Effector CD4-positive, alpha-beta T cell (primary cell): ENCODE data around the gene KRTAP5-5.
"Not testable (repeated sequence)": the region's sequence is repeated elsewhere in the genome, so short reads cannot be mapped to it uniquely, and the experiment has no call there.

Experiments used
- DNase-seq: peaks from one replicate; pipeline ENCODE4 v3.0.0-alpha.2; 2020

KRTAP5-5 gene

DNA sequence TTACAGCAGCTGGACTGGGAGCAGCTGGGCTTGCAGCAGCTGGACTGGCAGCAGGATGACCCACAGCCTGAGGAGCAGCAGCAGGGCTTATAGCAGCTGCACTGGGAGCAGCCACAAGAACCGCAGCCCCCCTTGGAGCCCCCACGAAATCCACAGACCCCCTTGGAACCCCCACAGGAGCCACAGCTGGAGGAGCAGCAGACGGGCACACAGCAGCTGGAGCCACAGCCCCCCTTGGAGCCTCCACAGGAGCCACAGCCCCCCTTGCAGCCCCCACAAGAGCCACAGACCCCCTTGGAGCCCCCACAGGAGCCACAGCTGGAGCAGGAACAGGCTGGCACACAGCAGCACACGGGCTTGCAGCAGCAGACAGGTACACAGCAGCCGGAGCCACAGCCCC, 21.7 kb upstream of the KRTAP5-5 start:
- not testable (repeated sequence) for DNase-seq

DNA sequence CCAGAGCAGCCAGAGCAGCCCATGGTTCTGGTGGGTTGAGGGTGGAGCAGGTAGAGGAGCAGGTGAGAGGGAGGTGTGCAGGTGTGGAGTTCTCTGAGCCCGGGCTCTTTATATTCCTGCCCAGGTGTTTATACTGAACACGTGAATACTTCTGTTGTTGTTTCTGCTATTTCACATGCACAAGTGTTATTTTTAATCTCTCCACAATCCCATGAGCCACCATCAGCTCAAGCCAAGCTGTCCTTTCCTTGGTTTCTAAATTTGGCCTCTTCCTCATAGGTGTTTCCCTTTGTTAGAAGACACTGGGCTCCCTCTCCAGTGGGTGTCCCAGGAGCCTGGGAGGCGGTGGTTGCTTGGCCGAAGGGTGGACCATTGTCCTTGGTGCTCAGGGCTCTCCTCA, 21.2 kb upstream of the KRTAP5-5 start, which contains the start of gene KRTAP5-3:
Gene KRTAP5-3 (minus strand): TSS at position 101 of the 400 bp plus-strand sequence. CDS start 78 bp downstream, at position 23.
- DNase-seq = no peak

DNA sequence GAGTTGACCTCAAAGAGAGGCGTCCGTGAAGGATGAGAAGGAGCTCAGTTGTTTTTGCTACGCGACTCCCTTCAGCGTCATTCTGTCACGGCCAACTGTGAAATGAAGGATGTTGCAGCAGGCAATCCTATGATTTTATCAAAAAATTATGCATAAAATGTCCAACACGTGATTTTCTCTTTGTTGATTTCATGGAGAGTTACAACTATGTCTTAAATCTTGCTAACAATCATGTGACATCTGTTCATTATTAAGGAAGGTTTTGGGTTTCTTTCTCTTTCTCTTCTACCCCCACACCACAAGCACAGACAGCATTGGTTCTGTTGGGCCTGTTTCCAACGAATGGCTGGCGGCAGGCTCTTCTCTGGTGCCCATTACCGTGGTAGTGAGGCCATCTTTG, 11.3 kb upstream of the KRTAP5-5 start:
- DNase-seq = no peak

DNA sequence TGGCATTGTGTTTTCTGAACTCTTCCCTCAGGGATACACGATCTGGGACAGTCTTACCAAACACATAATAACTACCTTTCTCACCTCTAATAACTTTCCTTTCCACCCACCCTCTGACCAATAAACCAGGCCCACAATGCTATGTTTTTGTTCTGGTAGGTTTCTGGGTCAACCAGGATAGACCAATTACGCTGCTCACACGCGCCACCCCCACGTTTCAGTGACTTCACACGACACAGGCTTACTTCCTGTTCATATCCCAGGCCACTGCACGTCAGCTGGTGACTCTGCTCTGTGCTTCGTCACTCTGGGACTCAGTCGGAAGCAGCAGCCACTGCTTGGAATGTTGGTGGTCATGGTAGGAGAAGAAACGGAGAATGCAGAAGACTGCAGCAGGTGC, 10.1 kb upstream of the KRTAP5-5 start:
- DNase-seq = no peak

DNA sequence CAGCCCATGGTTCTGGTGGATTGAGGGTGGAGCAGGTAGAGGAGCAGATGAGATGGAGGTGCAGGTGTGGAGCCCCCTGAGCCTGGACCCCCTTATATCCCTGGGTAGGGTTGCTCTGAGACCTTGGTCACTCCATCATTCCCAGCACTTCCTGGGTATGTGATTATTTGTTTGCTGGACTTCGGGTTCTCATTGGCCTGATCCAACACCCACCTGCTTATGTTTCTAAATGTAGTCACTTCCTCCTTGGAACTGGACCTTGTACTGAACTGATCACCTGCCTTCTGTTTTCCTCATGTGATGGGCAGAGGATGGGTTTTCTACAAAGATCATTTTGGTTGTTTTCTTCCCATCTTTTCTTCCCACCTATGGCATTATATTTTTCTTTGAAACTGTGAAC, 7.5 kb upstream of the KRTAP5-5 start, which contains the start of gene KRTAP5-4:
Gene KRTAP5-4 (minus strand): TSS at position 53 of the 400 bp plus-strand sequence. CDS start 45 bp downstream, at position 8.
- DNase-seq = no peak

DNA sequence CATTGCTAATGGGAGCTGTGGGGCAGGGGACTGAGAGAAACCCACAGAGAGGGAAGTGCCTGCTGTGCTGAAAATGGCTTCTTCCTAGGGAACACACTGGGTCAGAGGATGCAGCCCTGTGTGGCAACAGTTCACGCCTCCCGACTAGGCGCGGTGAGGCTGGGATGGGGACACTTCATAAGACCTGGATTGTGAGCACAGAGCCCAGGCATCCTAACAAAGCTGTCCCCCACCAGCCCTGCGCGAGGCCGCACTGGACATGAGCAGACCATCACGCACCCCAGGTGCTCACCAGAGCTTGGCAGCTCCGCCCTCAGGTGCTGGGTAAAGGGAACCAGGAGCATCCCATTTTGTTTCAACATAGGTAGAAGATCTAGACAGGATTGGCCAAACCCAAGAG, 5.9 kb upstream of the KRTAP5-5 start:
- DNase-seq = no peak

DNA sequence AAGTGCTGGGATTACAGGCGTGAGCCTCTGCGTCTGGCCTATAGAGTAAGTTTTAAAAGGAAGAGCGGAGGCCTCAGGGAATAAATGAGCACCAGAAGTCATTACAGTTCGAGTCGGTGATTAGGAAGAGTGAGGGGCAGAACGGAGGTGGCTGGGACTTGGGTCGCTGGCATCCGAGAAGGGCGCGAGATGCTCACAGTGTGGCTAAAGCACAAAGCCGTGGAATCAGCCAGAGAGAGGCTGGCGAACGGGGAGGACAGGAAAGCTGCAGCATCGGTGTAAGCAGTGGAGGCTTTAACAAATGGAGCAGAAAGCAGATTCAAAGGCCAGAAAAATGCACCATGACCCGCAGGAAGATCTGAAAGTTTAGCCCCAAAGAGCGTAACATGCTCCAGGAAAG, 5.0 kb upstream of the KRTAP5-5 start:
- DNase-seq = no peak

DNA sequence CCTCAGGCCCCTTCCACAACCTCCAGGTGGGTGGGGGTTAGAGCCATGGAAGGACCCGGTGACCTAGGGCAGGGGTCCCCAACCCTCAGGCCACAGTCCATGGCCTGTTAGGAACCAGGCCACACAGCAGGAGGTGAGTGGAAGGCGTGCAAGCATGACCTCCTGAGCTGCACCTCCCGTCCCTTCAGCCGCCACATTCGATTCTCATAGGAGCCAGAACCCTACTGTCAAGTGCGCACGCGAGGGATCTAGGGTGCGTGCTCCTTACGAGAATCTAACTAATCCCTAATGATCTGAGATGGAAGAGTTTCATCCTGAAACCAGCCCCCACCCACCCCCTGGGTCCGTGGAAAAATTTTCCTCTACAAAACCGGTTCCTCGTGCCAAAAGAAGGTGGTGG, 4.0 kb upstream of the KRTAP5-5 start:
- no peak for DNase-seq

DNA sequence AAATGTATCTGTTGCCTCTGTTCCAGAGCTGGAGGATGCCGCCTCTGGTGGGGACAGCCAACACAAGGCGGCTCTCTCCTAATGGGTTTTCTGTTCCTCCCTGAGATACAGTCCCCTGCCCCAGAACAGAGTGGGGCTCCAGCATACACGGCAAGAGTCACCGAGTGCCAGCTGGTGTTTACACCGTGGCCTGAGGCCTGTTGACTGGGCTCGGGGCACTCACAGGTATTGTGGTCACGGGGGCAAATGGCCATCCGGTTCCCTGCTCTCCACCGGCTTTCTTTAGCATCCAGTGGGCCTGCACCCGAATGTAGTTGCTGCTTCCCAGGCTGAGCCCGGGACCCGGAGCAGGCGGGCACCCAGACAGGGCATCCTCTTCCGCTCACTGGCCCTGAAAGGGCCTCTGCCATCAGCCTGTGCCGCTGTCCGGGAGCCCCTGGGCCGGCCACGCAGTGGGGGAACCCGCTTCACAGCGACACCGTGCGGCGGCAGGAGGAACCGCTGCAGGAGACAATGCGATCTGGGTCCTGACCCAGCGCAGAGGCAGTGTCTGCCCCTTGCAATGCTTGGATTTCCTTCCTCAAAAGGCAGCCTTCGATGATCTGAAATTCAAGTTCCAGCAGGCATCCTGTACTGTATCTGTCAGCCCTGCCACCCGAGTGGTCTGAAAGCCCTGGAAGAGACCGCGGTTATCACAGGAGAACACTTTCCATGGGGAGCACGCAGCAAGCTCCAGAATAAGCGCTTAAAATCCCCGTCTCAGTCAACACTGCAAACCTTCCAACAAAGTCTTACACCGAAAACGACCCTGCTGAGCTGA, 859 bp upstream of the KRTAP5-5 start:
- peak; percentile 50 for DNase-seq

DNA sequence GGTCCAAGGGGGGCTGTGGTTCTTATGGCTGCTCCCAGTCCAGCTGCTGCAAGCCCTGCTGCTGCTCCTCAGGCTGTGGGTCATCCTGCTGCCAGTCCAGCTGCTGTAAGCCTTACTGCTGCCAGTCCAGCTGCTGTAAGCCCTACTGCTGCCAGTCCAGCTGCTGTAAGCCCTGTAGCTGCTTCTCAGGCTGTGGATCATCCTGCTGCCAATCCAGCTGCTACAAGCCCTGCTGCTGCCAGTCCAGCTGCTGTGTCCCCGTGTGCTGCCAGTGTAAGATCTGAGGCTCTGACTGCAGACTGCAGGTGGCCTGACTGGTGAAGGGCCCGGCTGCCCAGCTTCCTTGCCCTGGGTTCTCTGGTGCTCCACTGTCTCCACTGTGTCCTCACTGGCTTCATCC, 696 bp downstream of the KRTAP5-5 start:
- DNase-seq = no peak

DNA sequence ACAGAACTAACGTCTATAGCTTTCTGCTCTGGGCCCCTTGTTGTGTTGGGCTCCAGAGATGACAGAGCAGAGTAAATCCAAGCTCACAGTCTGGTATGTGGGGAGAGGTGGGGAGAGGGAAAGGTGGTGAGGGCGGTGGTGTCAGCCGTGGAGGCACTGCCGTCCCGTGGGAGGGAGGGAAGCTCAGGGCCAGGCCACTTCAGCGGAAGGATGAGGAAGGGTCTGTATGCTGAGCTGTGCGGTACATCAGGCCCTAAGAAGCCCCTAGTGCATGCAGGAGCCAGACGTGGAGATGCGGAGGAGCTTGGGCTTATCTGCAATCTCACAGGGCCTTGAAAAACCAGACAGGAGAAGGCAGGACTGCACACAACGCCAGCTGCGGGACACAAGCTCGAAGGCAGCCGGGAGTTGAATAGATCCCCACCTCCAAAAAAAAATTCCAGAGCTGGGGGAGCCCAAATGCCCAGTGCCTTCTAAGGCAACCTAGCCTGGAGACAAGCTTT, 1.5 kb downstream of the KRTAP5-5 start:
- no peak for DNase-seq

DNA sequence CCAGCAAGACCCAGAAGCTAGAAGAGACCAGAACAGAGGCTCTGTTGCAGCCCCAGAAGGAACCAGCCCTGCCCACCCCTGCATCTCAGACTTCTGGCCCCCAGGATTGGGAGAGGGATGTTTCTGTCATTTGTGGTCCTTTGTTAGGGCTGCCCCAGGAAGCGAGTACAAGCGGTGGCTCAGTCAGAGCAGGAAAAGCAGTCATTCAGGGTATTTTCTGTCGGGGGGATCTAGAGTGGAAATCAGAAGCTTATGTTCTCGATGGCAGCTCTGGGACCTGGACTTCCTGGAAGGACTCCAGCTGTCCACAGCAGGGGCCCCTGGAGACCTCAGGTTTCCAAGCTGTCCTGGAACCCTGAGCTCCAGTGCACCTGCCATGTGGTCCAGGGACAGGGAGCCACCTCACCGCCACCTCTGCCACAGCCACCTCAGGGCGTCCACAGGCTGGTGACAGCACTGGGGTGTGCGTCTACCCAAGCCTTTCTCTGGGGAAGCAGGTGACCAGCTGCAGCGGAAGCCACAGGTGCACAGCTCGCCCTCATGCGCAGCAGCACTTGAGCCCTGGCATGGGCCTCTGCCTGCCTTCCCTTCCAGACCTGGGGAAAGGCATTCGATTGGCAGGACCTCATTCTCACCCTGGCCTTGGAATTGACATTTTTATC, 2.6 kb downstream of the KRTAP5-5 start:
- no peak for DNase-seq

DNA sequence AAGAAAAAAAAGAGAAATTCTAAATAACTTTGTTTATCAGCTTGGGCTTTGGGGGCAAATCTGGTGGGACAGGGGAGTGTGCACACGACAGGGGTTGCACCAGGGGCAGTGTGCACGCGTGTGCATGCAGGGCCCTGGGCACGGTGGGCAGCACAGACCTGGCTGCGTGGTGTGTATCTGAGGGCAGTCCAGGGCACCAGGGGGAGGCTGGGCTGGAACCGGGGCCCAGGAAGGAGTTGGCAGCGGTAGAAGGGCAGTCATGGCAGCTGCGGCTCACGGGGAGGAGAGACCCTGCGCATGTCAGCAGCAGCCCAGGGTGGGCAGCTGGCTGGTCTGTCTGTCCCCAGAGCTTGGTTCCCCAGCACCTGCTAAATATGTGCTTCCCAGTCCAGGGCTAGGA, 4.3 kb downstream of the KRTAP5-5 start:
- DNase-seq = no peak

DNA sequence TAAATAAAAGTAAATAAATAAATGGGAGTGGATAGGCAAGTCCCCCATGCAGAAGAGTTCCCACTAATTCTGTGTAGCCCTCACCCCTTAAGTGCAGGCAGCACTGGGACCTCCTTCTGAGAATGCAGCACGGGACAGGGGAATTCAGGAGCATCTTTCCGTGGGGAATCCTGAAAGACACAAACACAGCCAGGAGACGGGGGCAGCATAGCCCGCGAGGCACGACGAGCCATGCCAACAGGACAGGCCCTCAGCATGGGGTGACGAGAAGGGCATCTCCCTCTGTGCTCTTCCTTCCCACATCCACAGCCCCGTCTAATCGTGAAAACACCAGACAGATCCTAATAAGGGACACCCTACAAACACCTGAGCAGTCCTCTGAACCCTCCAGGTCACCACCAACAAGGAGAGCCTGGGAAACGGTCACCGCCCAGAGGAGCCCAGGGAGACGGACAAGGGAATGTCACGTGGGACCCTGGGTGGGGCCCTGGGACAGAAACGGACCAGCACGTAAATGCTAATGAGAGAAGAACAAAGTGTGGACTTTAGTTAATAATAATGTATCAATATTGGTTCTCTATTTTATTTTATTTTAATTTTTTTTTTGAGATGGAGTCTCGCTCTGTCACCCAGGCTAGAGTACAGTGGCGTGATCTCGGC, 6.8 kb downstream of the KRTAP5-5 start:
- no peak for DNase-seq

DNA sequence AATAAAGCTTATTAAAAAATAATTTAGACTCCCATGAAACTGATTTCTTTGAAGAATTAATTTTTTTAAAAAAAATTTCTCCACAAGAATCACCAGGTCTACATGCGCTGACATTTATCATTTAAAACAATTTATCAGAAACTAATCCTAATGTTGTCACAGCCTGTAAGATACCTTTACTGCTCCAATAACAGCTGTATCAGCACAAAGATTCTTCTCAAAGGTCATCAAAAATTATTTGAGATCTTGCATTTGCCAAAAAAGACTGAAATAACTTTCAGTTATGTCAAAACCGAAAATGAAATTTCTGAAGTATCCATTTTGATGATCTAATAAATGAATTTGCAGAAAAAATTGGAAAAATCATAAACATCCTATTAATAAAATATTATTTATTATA, 8.1 kb downstream of the KRTAP5-5 start:
- DNase-seq = no peak

DNA sequence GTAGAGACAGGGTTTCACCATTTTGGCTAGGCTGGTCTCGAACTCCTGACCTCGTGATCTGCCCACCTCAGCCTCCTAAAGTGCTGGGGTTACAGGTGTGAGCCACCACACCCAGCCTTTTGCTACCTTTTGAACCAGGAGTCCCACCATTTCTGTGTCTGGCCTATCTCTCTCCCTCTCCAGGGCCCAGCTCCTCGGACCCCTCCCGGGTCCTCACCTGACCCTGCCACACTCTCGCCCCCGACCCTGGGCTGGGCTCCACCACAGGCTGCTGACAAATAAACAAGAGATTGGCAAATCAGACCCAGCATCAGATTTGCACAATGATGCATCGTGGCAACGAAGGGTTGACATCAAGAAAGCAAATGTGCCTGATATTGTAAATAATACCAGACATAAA, 8.8 kb downstream of the KRTAP5-5 start:
- DNase-seq = no peak

DNA sequence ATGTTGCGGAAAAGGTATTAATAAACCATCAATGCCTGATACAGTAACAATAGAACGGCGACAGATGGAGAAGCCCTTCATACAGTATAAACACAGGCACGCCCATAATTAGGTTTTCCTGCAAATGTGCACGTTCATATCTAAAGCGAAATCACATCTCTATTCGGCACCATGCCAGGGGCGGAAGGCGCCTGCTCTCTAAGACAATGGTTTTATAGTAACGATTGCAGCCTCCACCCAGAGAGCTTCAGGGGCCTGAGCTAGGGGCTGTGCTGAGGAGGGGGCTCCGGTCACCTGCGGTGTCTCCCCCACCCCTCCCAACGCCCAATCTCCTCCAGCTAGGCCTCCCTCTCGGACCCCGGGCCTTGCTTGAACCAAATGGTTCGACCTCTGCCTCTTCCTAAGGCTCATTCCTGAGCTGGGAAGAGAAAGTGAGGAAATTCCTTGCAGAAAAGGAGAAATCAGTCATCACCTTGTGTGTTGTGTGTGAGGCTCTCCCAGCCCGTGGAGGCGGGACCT, 9.6 kb downstream of the KRTAP5-5 start:
- no peak for DNase-seq

DNA sequence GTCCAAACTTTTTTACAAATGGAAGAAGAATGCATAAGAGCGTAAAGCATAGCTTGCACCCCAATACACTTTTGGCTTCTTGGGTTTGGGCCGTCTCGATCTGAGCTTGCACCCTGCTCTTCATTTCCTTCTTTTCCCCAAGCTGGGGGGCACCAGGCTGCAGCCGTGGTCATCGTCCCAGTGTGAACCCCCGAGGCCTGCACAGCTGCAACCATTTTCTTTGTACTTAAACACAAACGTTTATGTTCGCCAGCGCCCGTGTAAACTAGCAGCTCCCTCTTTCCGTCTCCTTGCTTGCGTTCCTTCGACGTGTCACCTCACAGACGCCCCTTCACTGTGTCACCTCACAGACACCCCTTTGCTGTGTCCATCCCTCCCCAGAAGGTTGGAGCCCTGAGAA, 10.1 kb downstream of the KRTAP5-5 start:
- no peak for DNase-seq

DNA sequence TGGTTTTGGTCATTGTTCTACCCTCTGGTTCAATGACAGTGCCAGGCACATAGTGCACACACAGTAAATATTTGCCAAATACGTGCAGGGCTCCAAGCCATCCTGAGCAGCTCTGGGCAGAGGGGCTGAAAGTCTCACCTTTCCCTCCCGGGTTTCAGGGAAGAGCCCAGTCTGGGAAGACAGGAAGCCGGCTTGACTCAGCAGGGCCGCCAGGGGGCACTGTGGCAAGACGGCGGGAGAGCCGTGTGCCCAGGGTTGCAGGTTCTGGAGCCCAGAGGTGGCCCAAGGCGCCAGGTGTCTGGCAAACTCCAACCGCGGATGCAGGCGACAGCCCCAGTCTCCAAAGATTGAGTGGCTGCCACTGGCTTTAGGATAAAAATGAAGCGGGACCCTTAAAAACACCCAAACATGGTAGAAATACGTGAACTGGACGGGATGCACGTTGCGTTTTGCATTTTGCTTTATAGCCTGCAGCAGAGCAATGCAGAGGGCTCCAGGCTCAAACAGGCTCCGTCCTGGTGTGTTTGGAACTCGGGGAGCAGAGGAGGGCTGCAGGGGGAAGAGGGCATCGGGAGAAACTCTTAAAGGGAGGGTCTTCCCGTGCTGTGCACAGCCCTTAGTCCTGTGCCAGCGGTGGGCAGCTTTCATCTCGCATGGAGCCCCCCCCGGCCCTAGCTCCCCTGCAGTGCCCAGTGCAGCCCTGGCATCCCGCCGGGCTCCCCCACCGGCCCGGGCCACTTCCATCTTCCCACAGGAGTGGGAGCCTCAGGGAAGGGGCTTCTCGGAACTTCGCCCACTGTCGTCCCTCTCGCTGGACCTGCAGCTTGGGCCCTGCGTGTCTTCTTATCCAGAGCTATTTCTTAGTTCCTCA, 10.7 kb downstream of the KRTAP5-5 start:
- DNase-seq = peak; percentile 14

DNA sequence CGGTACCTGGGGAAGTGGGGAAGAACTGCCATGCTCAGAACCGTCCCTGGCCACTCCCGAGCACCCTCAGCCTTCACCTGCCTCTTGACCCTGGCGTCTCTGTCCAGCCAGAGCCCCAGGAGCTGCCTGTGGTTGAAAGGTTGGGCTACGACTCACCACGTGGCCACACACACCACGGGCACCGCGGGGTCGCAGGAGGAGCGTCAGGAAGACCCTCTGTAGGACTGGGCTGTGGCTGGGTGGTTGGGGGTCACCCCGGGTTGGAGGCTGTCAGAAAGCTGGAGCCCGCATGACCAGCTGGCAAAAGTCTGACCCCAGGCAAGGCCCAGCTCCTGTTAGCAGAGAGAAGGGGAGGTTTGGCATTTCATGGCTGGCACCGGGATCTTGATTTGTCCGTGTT, 11.5 kb downstream of the KRTAP5-5 start:
- DNase-seq = no peak

DNA sequence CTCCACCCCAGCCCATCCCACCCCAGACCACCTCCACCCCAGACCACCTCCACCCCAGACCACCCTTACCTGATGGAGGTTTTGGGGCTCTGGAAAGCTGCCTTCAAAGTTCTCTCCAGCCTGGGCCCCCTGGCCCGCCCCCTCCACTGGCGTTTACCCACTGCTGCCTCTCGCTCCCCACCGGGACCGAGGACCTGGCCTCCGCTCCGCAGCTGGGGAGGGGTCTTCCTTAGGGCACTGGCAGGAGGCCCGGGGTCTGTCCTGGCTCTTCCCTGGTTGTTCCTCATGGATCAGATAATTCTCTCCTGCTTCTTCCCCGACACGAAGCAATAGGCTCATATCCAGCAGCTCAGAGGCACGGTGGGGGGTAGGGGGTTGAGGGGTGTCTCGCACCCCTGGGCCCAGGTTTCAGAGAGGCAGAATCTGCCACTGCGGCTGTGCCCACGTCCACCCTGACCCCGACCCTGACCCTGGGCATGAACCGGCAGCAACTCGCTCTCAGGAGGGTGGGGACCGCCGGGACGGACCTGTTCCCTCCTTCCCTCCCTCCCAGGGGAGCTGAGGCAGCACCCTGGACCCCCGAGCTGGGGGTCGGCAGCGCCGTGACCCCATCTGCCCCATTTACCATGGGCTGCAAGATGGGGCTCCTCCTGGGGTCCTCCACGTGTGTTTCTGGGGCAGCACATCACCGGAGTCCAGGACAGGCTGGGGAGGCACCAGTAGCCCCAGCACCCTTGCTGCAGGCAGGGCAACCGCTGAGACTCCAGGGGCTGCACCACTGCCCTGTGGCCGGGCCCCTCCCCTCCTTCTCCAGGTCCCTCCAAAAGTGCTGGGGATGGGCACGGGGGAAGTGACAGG, 12.9 kb downstream of the KRTAP5-5 start:
- DNase-seq = no peak
